C4-2B (cell line): ENCODE data around the gene TEAD4.
A peak's percentile ranks its signal among the peaks of the same experiment; 100 is the strongest.

Experiments used
- H3K27ac ChIP-seq: fragments of 450-650 bp; 2 replicates; pipeline ENCODE4 v1.5.1; 2017
- CTCF ChIP-seq: fragments of 450-650 bp; conservative IDR thresholded peaks from 2 replicates; pipeline ENCODE4 v1.5.1; 2017; ENCODE audit warnings: mild to moderate bottlenecking
- ZFX ChIP-seq: fragments of 450-650 bp; IDR thresholded peaks from 2 replicates; pipeline ENCODE4 v1.6.1; 2017

TEAD4 gene

GRCh38 chr12:3038166-3038565 is 79.0 kb downstream of the TEAD4 start:
- no peak overlapping the region for H3K27ac ChIP-seq
- no peak for TF ChIP-seq CTCF
- TF ChIP-seq ZFX: no peak

- no peak for TF ChIP-seq ZFX
- TF ChIP-seq CTCF: no peak
- H3K27ac ChIP-seq: no peak overlapping the region
These were observed 79.8 kb downstream of the TEAD4 start for GRCh38 chr12:3038926-3039510.

- no peak overlapping the region for H3K27ac ChIP-seq
- TF ChIP-seq ZFX (no peak), CTCF (no peak)
These were observed 80.9 kb downstream of the TEAD4 start for GRCh38 chr12:3040026-3040656.

- TF ChIP-seq CTCF (no peak), ZFX (no peak)
- no peak overlapping the region for H3K27ac ChIP-seq
These were observed 81.7 kb downstream of the TEAD4 start for GRCh38 chr12:3040663-3041544.

- TF ChIP-seq CTCF (peak; percentile 85), ZFX (no peak)
- no peak overlapping the region for H3K27ac ChIP-seq
These were observed 82.5 kb downstream of the TEAD4 start for GRCh38 chr12:3041558-3042164.

- H3K27ac ChIP-seq: no peak overlapping the region
These were observed 83.2 kb downstream of the TEAD4 start for GRCh38 chr12:3042394-3042793.

More at GRCh38 chr12:3042394-3042793, 83.2 kb downstream of the TEAD4 start:
- TF ChIP-seq CTCF (no peak), ZFX (no peak)
